ENCODE measurements around the gene SH3TC2.

DNA sequence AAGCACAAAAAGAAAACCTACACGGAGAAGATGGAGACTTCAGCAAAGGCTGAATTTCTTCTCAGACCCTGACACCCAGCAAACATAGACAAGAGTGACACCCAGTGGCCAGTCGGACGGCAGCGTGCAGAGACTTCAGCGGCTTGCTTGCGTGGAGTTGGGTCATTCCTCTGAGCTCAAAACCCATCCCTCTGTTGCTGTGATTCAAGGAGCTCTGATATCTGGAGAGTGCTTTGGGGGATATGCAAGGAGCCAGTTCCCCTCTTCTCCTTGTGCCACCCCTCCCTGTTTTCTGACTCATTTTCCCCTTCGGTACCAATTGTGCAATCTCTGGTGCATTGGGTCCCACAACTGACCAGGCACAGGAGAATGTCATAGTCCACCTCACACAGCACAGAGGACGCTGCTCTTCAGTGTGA is 27.5 kb downstream of the SH3TC2 start:
- TF ChIP-seq, protein P1, sequence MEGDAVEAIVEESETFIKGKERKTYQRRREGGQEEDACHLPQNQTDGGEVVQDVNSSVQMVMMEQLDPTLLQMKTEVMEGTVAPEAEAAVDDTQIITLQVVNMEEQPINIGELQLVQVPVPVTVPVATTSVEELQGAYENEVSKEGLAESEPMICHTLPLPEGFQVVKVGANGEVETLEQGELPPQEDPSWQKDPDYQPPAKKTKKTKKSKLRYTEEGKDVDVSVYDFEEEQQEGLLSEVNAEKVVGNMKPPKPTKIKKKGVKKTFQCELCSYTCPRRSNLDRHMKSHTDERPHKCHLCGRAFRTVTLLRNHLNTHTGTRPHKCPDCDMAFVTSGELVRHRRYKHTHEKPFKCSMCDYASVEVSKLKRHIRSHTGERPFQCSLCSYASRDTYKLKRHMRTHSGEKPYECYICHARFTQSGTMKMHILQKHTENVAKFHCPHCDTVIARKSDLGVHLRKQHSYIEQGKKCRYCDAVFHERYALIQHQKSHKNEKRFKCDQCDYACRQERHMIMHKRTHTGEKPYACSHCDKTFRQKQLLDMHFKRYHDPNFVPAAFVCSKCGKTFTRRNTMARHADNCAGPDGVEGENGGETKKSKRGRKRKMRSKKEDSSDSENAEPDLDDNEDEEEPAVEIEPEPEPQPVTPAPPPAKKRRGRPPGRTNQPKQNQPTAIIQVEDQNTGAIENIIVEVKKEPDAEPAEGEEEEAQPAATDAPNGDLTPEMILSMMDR (IDR thresholded peaks at IDR 0.05), result peak; percentile 74 to 77
- TF ChIP-seq EP300 (IDR thresholded peaks at IDR 0.05) (no peak), POLR2AphosphoS5 (IDR thresholded peaks at IDR 0.05) (no peak), POLR2A (IDR thresholded peaks at IDR 0.05) (no peak)
